SU-DHL-6 (cell line): ENCODE results near the gene SIX5.

Experiments used
- H2AFZ ChIP-seq: fragments of 200-600 bp; sonication (generic); 2 replicates; pipeline ENCODE4 v1.6.1; 2014; ENCODE audit warnings: low read depth, mild to moderate bottlenecking, moderate library complexity, mixed read lengths, antibody characterized with exemption, low read length; ENCODE audit not compliant: severe bottlenecking
- H3F3A ChIP-seq: fragments of 200-600 bp; shearing (Covaris generic); 2 replicates; pipeline ENCODE4 v1.6.0; 2016; ENCODE audit warnings: antibody characterized with exemption, mild to moderate bottlenecking; ENCODE audit not compliant: insufficient read depth
- H3K27ac ChIP-seq: fragments of 200-600 bp; sonication (generic); 2 replicates; pipeline ENCODE4 v1.5.1; 2016; ENCODE audit warnings: low read depth, mild to moderate bottlenecking, low read length, moderate library complexity, mixed read lengths
- H3K27me3 ChIP-seq: fragments of 200-600 bp; sonication (generic), shearing (Covaris generic); 2 replicates; pipeline ENCODE4 v1.6.0; 2014; ENCODE audit warnings: mild to moderate bottlenecking, low read length
- H3K36me3 ChIP-seq: fragments of 200-600 bp; sonication (generic); 2 replicates; pipeline ENCODE4 v1.6.1; 2014; ENCODE audit warnings: mild to moderate bottlenecking, low read length, mixed read lengths
- H3K4me2 ChIP-seq: fragments of 300-600, 200-600 bp; shearing (Covaris generic), sonication (generic); 2 replicates; pipeline ENCODE4 v1.6.0; 2014; ENCODE audit warnings: low read length, low read depth, mild to moderate bottlenecking; ENCODE audit not compliant: poor library complexity, severe bottlenecking
- H3K4me3 ChIP-seq: fragments of 200-600 bp; sonication (generic); 2 replicates; pipeline ENCODE4 v1.5.1; 2014; ENCODE audit warnings: antibody characterized with exemption, low read length, mild to moderate bottlenecking, mixed read lengths; ENCODE audit not compliant: insufficient read depth, poor library complexity, severe bottlenecking
- H3K79me2 ChIP-seq: fragments of 200-600 bp; sonication (generic); 2 replicates; pipeline ENCODE4 v1.6.1; 2014; ENCODE audit warnings: mild to moderate bottlenecking, low read length, moderate library complexity; ENCODE audit not compliant: insufficient read depth
- H3K9ac ChIP-seq: fragments of 200-600 bp; sonication (generic); 2 replicates; pipeline ENCODE4 v1.7.0; 2014; ENCODE audit warnings: mild to moderate bottlenecking, low read length
- H3K9me2 ChIP-seq: fragments of 200-600 bp; sonication (generic); replicated peaks from 2 replicates; pipeline ENCODE4 v1.6.1; 2014; ENCODE audit warnings: low read length; ENCODE audit not compliant: insufficient read depth
- H3K9me3 ChIP-seq: fragments of 200-600 bp; sonication (generic); 2 replicates; pipeline ENCODE4 v1.6.1; 2014; ENCODE audit warnings: low read length, mixed read lengths; ENCODE audit not compliant: insufficient read depth
- H4K20me1 ChIP-seq: fragments of 200-600 bp; sonication (generic); 2 replicates; pipeline ENCODE4 v1.6.1; 2014; ENCODE audit warnings: low read depth, mild to moderate bottlenecking, antibody characterized with exemption, low read length, moderate library complexity, mixed read lengths
- CTCF ChIP-seq: fragments of 200-600 bp; sonication (generic); IDR thresholded peaks from one replicate; pipeline ENCODE4 v1.5.1; 2017; ENCODE audit warnings: antibody characterized with exemption, mild to moderate bottlenecking, low read length, moderate library complexity; ENCODE audit not compliant: insufficient read depth, poor library complexity, severe bottlenecking
- EZH2phosphoT487 ChIP-seq: fragments of 200-600 bp; sonication (generic), shearing (Covaris generic); conservative IDR thresholded peaks from 2 replicates; pipeline ENCODE4 v1.6.1; 2018; ENCODE audit warnings: mild to moderate bottlenecking, antibody characterized with exemption, low read length, moderate library complexity, mixed read lengths

Gene SIX5

DNA sequence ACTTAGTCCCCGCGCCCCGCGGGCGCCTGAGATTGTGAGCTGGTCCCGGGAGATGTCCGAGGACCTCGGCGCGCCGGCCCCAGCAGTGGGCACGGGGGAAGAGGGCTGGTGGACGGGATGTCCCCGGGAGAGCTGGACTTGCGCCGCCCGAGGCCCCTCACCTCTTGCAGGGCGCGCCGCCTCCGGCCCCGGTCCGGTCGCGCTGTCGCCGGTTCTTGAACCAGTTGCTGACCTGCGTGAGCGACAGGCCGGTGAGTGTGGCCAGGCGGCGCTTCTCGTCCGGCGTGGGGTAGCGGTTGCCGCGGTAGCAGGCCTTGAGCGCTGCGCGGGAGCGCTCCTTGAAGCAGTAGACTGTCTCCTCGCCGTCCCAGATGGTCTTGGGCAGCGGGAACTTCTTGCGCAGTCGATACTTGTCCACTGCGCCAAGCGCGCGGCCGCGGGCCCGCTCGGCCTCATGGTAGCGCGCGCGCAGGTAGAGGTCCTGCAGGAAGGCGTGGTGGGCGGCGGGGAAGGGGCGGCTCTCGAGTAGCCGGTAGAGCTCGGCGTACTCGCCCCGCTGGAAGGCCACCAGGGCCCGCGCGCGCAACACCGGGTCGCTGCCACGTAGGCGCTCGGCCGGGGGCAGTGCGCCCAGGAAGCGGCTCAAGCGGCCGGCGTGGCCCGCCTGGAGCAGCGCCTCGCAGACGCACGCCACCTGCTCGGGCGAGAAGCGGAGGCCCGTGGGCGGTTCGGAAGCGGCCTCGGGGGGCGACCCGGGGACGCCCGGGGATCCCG is 984 bp downstream of the SIX5 start:
- Histone ChIP-seq H3F3A (no peaks in the 10 kb centered on the region), H3K79me2 (no peaks in the 10 kb centered on the region), H3K27me3 (no peaks in the 10 kb centered on the region), H3K4me2 (peak overlapping the region; percentile 98), H3K9me2 (no peaks in the 10 kb centered on the region), H3K27ac (no peak overlapping the region), H3K9ac (peak overlapping the region; percentile 74), H3K9me3 (no peaks in the 10 kb centered on the region), H3K4me3 (peak overlapping the region; percentile 86), H2AFZ (peak overlapping the region; percentile 97), H4K20me1 (no peaks in the 10 kb centered on the region), H3K36me3 (no peaks in the 10 kb centered on the region)
- TF ChIP-seq CTCF: no peak
- no peak for TF ChIP-seq EZH2phosphoT487

- H3F3A ChIP-seq: no peaks in the 10 kb centered on the region
- H3K9me2 ChIP-seq: no peaks in the 10 kb centered on the region
- no peaks in the 10 kb centered on the region for H3K27me3 ChIP-seq
- no peak overlapping the region for H3K9ac ChIP-seq
- no peak overlapping the region for H3K4me2 ChIP-seq
- no peaks in the 10 kb centered on the region for H3K9me3 ChIP-seq
- no peak overlapping the region for H2AFZ ChIP-seq
- H3K27ac ChIP-seq: no peak overlapping the region
- no peaks in the 10 kb centered on the region for H3K36me3 ChIP-seq
- H4K20me1 ChIP-seq: no peaks in the 10 kb centered on the region
- no peak overlapping the region for H3K4me3 ChIP-seq
- no peaks in the 10 kb centered on the region for H3K79me2 ChIP-seq
- TF ChIP-seq CTCF (no peak), EZH2phosphoT487 (no peak)
These were observed 1.6 kb downstream of the SIX5 start for GRCh38 chr19:45767410-45767880.

DNA sequence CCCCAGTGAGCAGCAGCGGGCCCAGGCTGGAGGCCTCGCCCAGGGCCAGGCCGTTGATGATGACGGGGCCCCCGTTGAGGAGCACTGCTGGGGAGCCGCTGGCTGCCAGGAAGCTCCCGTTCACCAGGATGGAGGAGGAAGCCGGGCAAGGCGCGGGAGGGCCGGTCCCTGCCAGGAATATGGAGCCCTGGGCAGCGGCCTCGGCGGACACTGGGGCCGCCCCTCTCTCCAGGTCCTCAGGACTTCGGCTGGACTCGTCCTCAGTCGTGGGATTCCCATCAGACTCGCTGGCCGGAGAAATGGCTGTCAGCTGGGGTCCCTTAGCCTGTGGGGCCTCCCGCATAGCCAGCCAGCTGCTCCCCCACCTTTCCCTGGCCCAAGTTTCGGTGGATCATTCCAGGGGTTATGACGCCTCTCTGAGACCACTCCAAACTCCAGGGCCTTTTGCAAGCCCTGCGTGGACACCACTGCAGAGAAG is 2.1 kb downstream of the SIX5 start:
- no peaks in the 10 kb centered on the region for H3K27me3 ChIP-seq
- no peak overlapping the region for H3K9ac ChIP-seq
- no peaks in the 10 kb centered on the region for H3K36me3 ChIP-seq
- no peaks in the 10 kb centered on the region for H3F3A ChIP-seq
- no peak overlapping the region for H3K4me2 ChIP-seq
- H3K4me3 ChIP-seq: no peak overlapping the region
- no peaks in the 10 kb centered on the region for H4K20me1 ChIP-seq
- no peaks in the 10 kb centered on the region for H3K9me2 ChIP-seq
- H3K9me3 ChIP-seq: no peaks in the 10 kb centered on the region
- H2AFZ ChIP-seq: no peak overlapping the region
- H3K27ac ChIP-seq: no peak overlapping the region
- no peak for TF ChIP-seq CTCF
- TF ChIP-seq EZH2phosphoT487: no peak
- no peaks in the 10 kb centered on the region for H3K79me2 ChIP-seq
